PC-3 (cell line): Measurements from ENCODE around the gene ELMOD3.

Experiments
- EZH2phosphoT487 ChIP-seq: fragments of 300-600 bp; sonication (generic); IDR thresholded peaks from 2 replicates; pipeline ENCODE4 v1.6.1; 2018; ENCODE audit warnings: mild to moderate bottlenecking, antibody characterized with exemption, low read length, borderline replicate concordance
- TF ChIP-seq, protein P1 (sequence below): fragments of 300-600 bp; sonication (generic); conservative IDR thresholded peaks from 2 replicates; pipeline ENCODE4 v1.5.1; 2017; ENCODE audit warnings: antibody characterized with exemption, low read depth, mild to moderate bottlenecking, low read length

DNA sequence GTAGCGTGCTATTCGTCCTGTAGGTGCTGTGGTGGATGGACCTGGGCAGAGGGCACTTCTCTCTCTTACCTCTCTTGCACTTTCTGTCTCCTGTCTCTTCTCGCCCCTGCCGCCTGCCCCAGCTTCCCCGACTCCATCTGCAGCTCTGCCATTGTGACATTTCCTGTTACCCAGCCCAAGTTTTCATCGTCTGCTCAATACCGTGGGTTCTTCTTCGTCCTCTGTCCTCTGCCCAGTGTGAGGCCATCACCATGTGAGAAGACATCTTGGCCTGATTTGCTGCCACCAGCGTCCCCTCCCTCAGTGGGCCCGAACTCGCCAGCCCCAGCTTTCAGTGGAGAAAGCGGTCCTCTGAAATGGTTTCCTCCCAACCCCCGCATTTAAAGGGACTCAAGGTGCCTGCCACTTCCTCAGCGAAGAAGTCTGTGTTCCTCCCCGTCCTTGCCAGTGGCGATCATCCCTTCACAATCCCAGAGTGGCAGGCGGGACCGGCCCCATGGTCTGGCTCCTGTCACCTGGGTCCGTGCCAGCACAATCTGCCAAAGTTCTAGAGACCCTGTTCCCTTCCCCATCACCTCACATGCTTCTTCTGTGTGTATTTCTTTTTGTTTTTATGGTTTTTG, 44.8 kb upstream of the ELMOD3 start:
- TF ChIP-seq, protein P1, sequence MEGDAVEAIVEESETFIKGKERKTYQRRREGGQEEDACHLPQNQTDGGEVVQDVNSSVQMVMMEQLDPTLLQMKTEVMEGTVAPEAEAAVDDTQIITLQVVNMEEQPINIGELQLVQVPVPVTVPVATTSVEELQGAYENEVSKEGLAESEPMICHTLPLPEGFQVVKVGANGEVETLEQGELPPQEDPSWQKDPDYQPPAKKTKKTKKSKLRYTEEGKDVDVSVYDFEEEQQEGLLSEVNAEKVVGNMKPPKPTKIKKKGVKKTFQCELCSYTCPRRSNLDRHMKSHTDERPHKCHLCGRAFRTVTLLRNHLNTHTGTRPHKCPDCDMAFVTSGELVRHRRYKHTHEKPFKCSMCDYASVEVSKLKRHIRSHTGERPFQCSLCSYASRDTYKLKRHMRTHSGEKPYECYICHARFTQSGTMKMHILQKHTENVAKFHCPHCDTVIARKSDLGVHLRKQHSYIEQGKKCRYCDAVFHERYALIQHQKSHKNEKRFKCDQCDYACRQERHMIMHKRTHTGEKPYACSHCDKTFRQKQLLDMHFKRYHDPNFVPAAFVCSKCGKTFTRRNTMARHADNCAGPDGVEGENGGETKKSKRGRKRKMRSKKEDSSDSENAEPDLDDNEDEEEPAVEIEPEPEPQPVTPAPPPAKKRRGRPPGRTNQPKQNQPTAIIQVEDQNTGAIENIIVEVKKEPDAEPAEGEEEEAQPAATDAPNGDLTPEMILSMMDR = no peak
- no peak for TF ChIP-seq EZH2phosphoT487
